HepG2 (cell line): ENCODE measurements around the gene MAN1C1. TPM values are rescaled to one million over a fixed set of nuclear protein-coding genes. Genes with fewer than 3 reads are reported as not detected.

Experiments
- ATAC-seq: fragments of 200-7000 bp; cut with Tn5 transposase; 3 replicates; pipeline ENCODE4 v1.9.1; 2020; ENCODE audit warnings: mild to moderate bottlenecking, moderate library complexity
- BruUV-seq: library from RNA; stranded (reverse); fragments of 400-500 nt; replicated peaks from 2 replicates; lab custom pipeline; 2021; lab: Mats Ljungman, UMichigan
- CTCF ChIA-PET: fragments of 300-600 bp; formaldehyde crosslinking; extraction: SDS; loops from one replicate; lab custom pipeline; 2021; ENCODE audit warnings: low total read pairs, inconsistent platforms, low intra/inter-chr PET ratio; lab: Yijun Ruan, JAX
- POLR2A ChIA-PET: fragments of 350-600 bp; sonication (Branson Sonifier 250); formaldehyde crosslinking; loops from one replicate; lab custom pipeline; 2020; ENCODE audit warnings: antibody characterized with exemption, inconsistent platforms; lab: Yijun Ruan, JAX
- DNase-seq: peaks from one replicate; pipeline ENCODE4 v3.0.0-alpha.2; 2015; ENCODE audit warnings: low spot score
- FAIRE-seq: peaks from 3 replicates; lab custom pipeline; 2011; peaks lifted over from hg19 to GRCh38; lab: Jason Lieb, UNC
- H2AFZ ChIP-seq: one replicate; pipeline ENCODE4 v1.6.1; 2011; ENCODE audit warnings: low read length, inconsistent platforms
- H3K27ac ChIP-seq: fragments of 300-600 bp; 3 replicates; pipeline ENCODE4 v1.8.0; 2011; ENCODE audit warnings: mixed run types, mild to moderate bottlenecking, mixed read lengths, low read length, inconsistent platforms; ENCODE audit not compliant: insufficient read depth; ENCODE audit errors: extremely low read length
- H3K27me3 ChIP-seq, 2 experiments: fragments of 200-600 bp in 1 of 2; 2 replicates in 1 of 2; 3 replicates in 1 of 2; pipeline versions ENCODE4 v1.6.0 to v1.8.0; 2011; ENCODE audit warnings: low read length in 2 of 2, mild to moderate bottlenecking in 2 of 2, moderate library complexity in 2 of 2, inconsistent platforms in 1 of 2; ENCODE audit not compliant: insufficient read depth in 2 of 2, control insufficient read depth in 1 of 2
- H3K36me3 ChIP-seq, 2 experiments: fragments of 200-600 bp in 1 of 2; replicated peaks in 1 of 2; 2 replicates in 1 of 2; 3 replicates in 1 of 2; pipeline versions ENCODE4 v1.5.1 to v1.8.0; 2011; ENCODE audit warnings: low read length in 2 of 2, inconsistent platforms in 1 of 2; ENCODE audit not compliant: insufficient read depth in 2 of 2, control insufficient read depth in 1 of 2
- H3K4me1 ChIP-seq: 2 replicates; pipeline ENCODE4 v1.5.1; 2012; ENCODE audit warnings: low read length, inconsistent platforms; ENCODE audit not compliant: insufficient read depth
- H3K4me2 ChIP-seq: 2 replicates; pipeline ENCODE4 v1.6.0; 2011; ENCODE audit warnings: low read depth, low read length, inconsistent platforms
- H3K4me3 ChIP-seq, 3 experiments: fragments of 200-600 bp in 1 of 3; sonication (generic), shearing (Covaris generic) in 1 of 3; replicated peaks in 1 of 3; 2 replicates each; pipeline ENCODE4 v1.5.1; 2011 to 2016; ENCODE audit warnings: low read length in 3 of 3, inconsistent platforms in 2 of 3, low read depth in 2 of 3, mild to moderate bottlenecking in 2 of 3, control low read depth in 1 of 3, mixed read lengths in 1 of 3; ENCODE audit not compliant: insufficient read depth in 1 of 3
- H3K79me2 ChIP-seq: one replicate; pipeline ENCODE4 v1.6.1; 2011; ENCODE audit warnings: low read length, inconsistent platforms; ENCODE audit not compliant: insufficient read depth
- H3K9ac ChIP-seq: 2 replicates; pipeline ENCODE4 v1.6.0; 2011; ENCODE audit warnings: mild to moderate bottlenecking, low read depth, low read length, inconsistent platforms; ENCODE audit not compliant: insufficient read depth
- H3K9me3 ChIP-seq: 2 replicates; pipeline ENCODE4 v1.5.1; 2012; ENCODE audit warnings: mild to moderate bottlenecking, low read length
- H4K20me1 ChIP-seq: 2 replicates; pipeline ENCODE4 v1.6.0; 2011; ENCODE audit warnings: inconsistent platforms, mild to moderate bottlenecking, low read length, moderate library complexity; ENCODE audit not compliant: insufficient read depth
- FOXK1 ChIP-seq: sonication (generic); formaldehyde crosslinking; IDR thresholded peaks from 2 replicates; pipeline ENCODE4 v1.4.0; 2020; ENCODE audit warnings: low read depth, missing genetic modification reagents, borderline replicate concordance
- GMEB1 ChIP-seq: sonication (generic); formaldehyde crosslinking; IDR thresholded peaks from 2 replicates; pipeline ENCODE4 v1.5.1; 2020; ENCODE audit warnings: missing genetic modification reagents, mild to moderate bottlenecking, borderline replicate concordance
- KDM4B ChIP-seq: sonication (generic); formaldehyde crosslinking; IDR thresholded peaks from 2 replicates; pipeline ENCODE4 v1.4.0; 2020; ENCODE audit warnings: missing genetic modification reagents
- PRDM15 ChIP-seq: sonication (generic); formaldehyde crosslinking; IDR thresholded peaks from 2 replicates; pipeline ENCODE4 v1.4.0; 2020; ENCODE audit warnings: missing genetic modification reagents
- SP1 ChIP-seq, 2 experiments: fragments of 450-650 bp in 1 of 2; sonication (generic) in 1 of 2; formaldehyde crosslinking in 1 of 2; IDR thresholded peaks; 2 replicates each; pipeline versions ENCODE4 v1.4.0 to v1.6.1; 2016 to 2020; ENCODE audit warnings: missing genetic modification reagents in 1 of 2
- SSRP1 ChIP-seq: IDR thresholded peaks from 2 replicates; pipeline ENCODE4 v1.6.1; 2016; ENCODE audit warnings: control low read depth
- ZNF142 ChIP-seq: sonication (generic); formaldehyde crosslinking; IDR thresholded peaks from 2 replicates; pipeline ENCODE4 v1.4.0; 2020; ENCODE audit warnings: missing genetic modification reagents
- ZNF564 ChIP-seq: sonication (generic); formaldehyde crosslinking; IDR thresholded peaks from 2 replicates; pipeline ENCODE4 v1.8.1; 2023; ENCODE audit warnings: mild to moderate bottlenecking, missing genetic modification reagents
- ZNF770 ChIP-seq: sonication (generic); formaldehyde crosslinking; IDR thresholded peaks from 2 replicates; pipeline ENCODE4 v1.5.0; 2020; ENCODE audit warnings: mild to moderate bottlenecking, missing genetic modification reagents
- WGBS: methylation state at CpG from one replicate; pipeline ENCODE4 v1.1.6; 2017; ENCODE audit warnings: low lambda C conversion rate; 5-methylcytosine and 5-hydroxymethylcytosine counted together
- in situ Hi-C: cut with HindIII; loops from 2 replicates; pipeline ENCODE4 v1.10.0; 2017; ENCODE audit warnings: low pct_unique_long_range_greater_than_20kb; ENCODE audit not compliant: extremely low pct_ligation_motif_present
- intact Hi-C: fragments of 100-400 bp; cut with micrococcal nuclease; formaldehyde crosslinking; loops from one replicate; pipeline ENCODE4 v1.10.0; 2022; ENCODE audit not compliant: unreplicated experiment
- polyA plus RNA-seq, 8 experiments: library from polyadenylated mRNA; depleted of rRNA in 3 of 8; stranded (reverse) in 7 of 8; unstranded in 1 of 8; fragments of >200 nt; fragmentation: Illumina TruSeq in 4 of 8; extraction: Trizol in 4 of 8; gene quantifications; 2 replicates each; pipeline versions ENCODE4 v1.2.1 to v1.2.3, GENCODE V29; 2011 to 2016; ENCODE audit warnings: low read depth in 4 of 8, missing spikeins in 1 of 8, mixed read lengths in 1 of 8; ENCODE audit not compliant: insufficient read depth in 1 of 8
- total RNA-seq, 5 experiments: library from RNA; depleted of rRNA; stranded (reverse); fragments of >200 nt; fragmentation: Illumina TruSeq; extraction: Trizol; gene quantifications; 2 replicates each; pipeline ENCODE4 v1.2.3, GENCODE V29; 2016; ENCODE audit warnings: low read depth in 1 of 5

Gene MAN1C1
- total and polyA plus RNA-seq, 2 of the 13 experiments (the other 11 are each of a cell fraction or from before 2014, with no cell fraction given), result 0.18 to 0.49 TPM

- in situ Hi-C loops, result no loop called here
- H3K27me3 ChIP-seq, result peaks cover 0 to 5% of the 10 kb centered on the region in 2 experiments; a peak in 1 of 5 replicates
- FAIRE-seq, result no peak
- no peak for DNase-seq
- H2AFZ ChIP-seq, result no peak overlapping the region
- no peak overlapping the region for H3K4me3 ChIP-seq
- H3K4me2 ChIP-seq, result no peak overlapping the region
- ChIA-PET POLR2A (no interaction called here), CTCF (no interaction called here)
- H3K9me3 ChIP-seq, result no peaks in the 10 kb centered on the region
- H3K79me2 ChIP-seq, result no peaks in the 10 kb centered on the region
- ATAC-seq, result no peak
- H4K20me1 ChIP-seq, result no peaks in the 10 kb centered on the region
- no peak overlapping the region for H3K27ac ChIP-seq
- no peaks in the 10 kb centered on the region for H3K36me3 ChIP-seq
- no peak overlapping the region for H3K9ac ChIP-seq
- no TSS peak for BruUV-seq
- whole genome bisulfite sequencing, result 37% methylated on average over 13 of the region's 16 CpGs
- intact Hi-C loops, result no loop called here
- H3K4me1 ChIP-seq, result peaks cover 15% of the 10 kb centered on the region
- TF ChIP-seq GMEB1 (CRISPR knock-in tag), result no peak
- TF ChIP-seq SSRP1 (CRISPR knock-in tag), result no peak
- no peak for TF ChIP-seq PRDM15
- TF ChIP-seq SP1 (IDR thresholded peaks at IDR 0.05), result no peak
- TF ChIP-seq SP1 (CRISPR knock-in tag; IDR thresholded peaks at IDR 0.05), result no peak
- TF ChIP-seq KDM4B (CRISPR knock-in tag), result no peak
- no peak for TF ChIP-seq ZNF564 (CRISPR knock-in tag)
- TF ChIP-seq FOXK1 (CRISPR knock-in tag), result no peak
- no peak for TF ChIP-seq ZNF142 (CRISPR knock-in tag)
- no peak for TF ChIP-seq ZNF770
Measured at GRCh38 chr1:25711555-25712298, 95.1 kb downstream of the MAN1C1 start.
